ENCODE measurements around the gene TRIO. TPM values are rescaled to one million over a fixed set of nuclear protein-coding genes. Genes with fewer than 3 reads are reported as not detected.

TRIO gene
- polyA plus RNA-seq, 1 of the 3 experiments (the other 2 are of a cell fraction) = 229 TPM

GRCh38 chr5:14128079-14128478 lies 15.1 kb upstream of the TRIO start:
- Histone ChIP-seq H3F3A (replicated peaks; ENCODE audit: insufficient read depth) (no peaks in the 10 kb centered on the region), H3K4me2 (no peak overlapping the region), H3K9me2 (no peaks in the 10 kb centered on the region), H3K27ac (ENCODE audit: low read depth in 2 of 2, low read length in 1 of 2) (no peak overlapping the region), H3K4me3 (ENCODE audit: low read depth in 2 of 2, low read length in 1 of 2) (no peak overlapping the region), H2AFZ (ENCODE audit: low read depth) (no peak overlapping the region), H3K4me1 (ENCODE audit: control insufficient read depth in 1 of 2, insufficient read depth in 2 of 2, low read depth in 1 of 2, low read length in 1 of 2) (no peaks in the 10 kb centered on the region), H3K9ac (no peak overlapping the region), H3K9me3 (no peaks in the 10 kb centered on the region), H3K27me3 (ENCODE audit: insufficient read depth) (no peaks in the 10 kb centered on the region), H3K79me2 (ENCODE audit: insufficient read depth) (no peaks in the 10 kb centered on the region), H3K36me3 (replicated peaks in 1 of 2; ENCODE audit: control insufficient read depth in 1 of 2, insufficient read depth in 2 of 2, low read length in 1 of 2) (no peaks in the 10 kb centered on the region), H4K20me1 (ENCODE audit: insufficient read depth) (no peaks in the 10 kb centered on the region)
- DNase-seq = no peak
- ChIA-PET POLR2A (no interaction called here), CTCF (no interaction called here)
- TF ChIP-seq RXRA (IDR thresholded peaks at IDR 0.05; ENCODE audit: borderline replicate concordance, low read depth) = no peak
- no peak for TF ChIP-seq TCF12 (IDR thresholded peaks at IDR 0.05)

DNA sequence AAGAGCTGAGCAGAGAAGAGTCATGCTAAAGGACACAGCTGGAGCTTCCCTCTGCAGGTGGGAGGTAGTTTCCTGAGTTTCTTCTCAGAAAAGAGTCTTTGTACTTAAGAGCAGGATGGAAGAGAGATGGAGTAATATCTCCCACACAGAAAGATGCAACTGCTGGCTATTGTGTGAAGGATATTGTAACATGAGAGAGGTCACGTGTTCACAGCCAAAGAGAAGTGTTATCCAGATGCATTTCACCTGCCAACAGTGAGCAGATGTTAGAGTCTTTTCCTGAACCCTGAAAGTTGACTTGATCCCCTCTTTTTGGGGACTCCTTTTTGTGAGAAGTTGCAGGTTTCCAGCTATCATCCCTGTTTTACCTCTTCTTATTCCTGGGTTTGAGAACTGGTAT lies 14.0 kb upstream of the TRIO start:
- TF ChIP-seq TEAD4 (IDR thresholded peaks at IDR 0.05; ENCODE audit: borderline replicate concordance, insufficient read depth) (no peak), MEF2A (IDR thresholded peaks at IDR 0.05; ENCODE audit: borderline replicate concordance, low read depth) (no peak), GABPA (IDR thresholded peaks at IDR 0.05; ENCODE audit: low read depth) (no peak), RAD21 (IDR thresholded peaks at IDR 0.05; ENCODE audit: low read length) (no peak), IRF3 (IDR thresholded peaks at IDR 0.05; ENCODE audit: low read depth, low read length) (no peak), EZH2phosphoT487 (IDR thresholded peaks at IDR 0.05; ENCODE audit: borderline replicate concordance, low read depth) (no peak)
- WGBS (ENCODE audit: low lambda C conversion rate) = 64% methylated on average over 1 of the region's 1 CpG
- POLR2A ChIA-PET = no interaction called here

DNA sequence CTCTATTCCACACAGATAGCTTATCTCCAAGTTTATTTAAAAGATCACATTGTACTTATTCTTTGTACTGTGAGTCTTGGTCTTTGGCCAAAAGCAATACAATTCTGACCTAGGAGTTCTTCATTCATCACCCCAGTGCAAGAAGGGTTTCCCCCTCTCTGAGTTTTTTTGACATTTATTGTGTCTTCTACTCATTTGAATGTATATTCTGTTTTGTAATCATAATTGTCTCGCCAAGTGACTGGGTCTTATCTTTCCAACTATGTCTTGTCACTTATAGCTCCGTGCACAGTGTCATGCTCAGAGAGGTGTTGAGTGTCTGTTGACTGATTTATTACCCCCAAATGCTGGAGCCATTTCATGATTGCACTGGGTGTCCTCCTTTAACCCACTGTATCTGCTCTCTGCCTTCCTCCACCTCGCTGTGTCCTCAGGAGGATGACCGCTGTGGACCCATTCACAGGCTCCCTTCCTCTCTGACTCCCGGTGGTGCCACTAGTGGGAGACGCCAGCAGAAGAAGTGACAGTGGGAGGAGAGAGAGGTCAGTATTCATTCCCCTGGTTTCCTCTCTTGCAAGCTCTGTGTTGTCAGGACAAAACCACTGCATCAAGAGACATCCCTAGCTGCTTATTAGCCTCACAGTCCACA lies 11.2 kb upstream of the TRIO start:
- DNase-seq = no peak

More for the DNA sequence above, 14.0 kb upstream of the TRIO start:
- no peak overlapping the region for H3K9ac ChIP-seq
- no peaks in the 10 kb centered on the region for H3K27me3 ChIP-seq (ENCODE audit: insufficient read depth)
- H3K36me3 ChIP-seq (replicated peaks in 1 of 2; ENCODE audit: control insufficient read depth in 1 of 2, insufficient read depth in 2 of 2, low read length in 1 of 2) = no peaks in the 10 kb centered on the region
- no peak for DNase-seq
- H3K4me1 ChIP-seq (ENCODE audit: control insufficient read depth in 1 of 2, insufficient read depth in 2 of 2, low read depth in 1 of 2, low read length in 1 of 2) = no peaks in the 10 kb centered on the region
- H3K27ac ChIP-seq (ENCODE audit: low read depth in 2 of 2, low read length in 1 of 2) = no peak overlapping the region
- H3K4me2 ChIP-seq = no peak overlapping the region
- H4K20me1 ChIP-seq (ENCODE audit: insufficient read depth) = no peaks in the 10 kb centered on the region
- H3F3A ChIP-seq (replicated peaks; ENCODE audit: insufficient read depth) = no peaks in the 10 kb centered on the region
- no peaks in the 10 kb centered on the region for H3K79me2 ChIP-seq (ENCODE audit: insufficient read depth)
- CTCF ChIA-PET = interaction anchor here (1.0 to 1.4 kb wide), 3 partner anchors 10 to 141 kb away, joined by 3 to 4 read pairs (median 3); no protein-coding TSS in a partner anchor
- no peaks in the 10 kb centered on the region for H3K9me3 ChIP-seq
- H3K4me3 ChIP-seq (ENCODE audit: low read depth in 2 of 2, low read length in 1 of 2) = no peak overlapping the region
- no peaks in the 10 kb centered on the region for H3K9me2 ChIP-seq
- no peak overlapping the region for H2AFZ ChIP-seq (ENCODE audit: low read depth)

More for the DNA sequence above, 11.2 kb upstream of the TRIO start:
- Histone ChIP-seq H3K9ac (no peak overlapping the region), H3K4me2 (no peak overlapping the region), H2AFZ (ENCODE audit: low read depth) (no peak overlapping the region), H3F3A (replicated peaks; ENCODE audit: insufficient read depth) (no peaks in the 10 kb centered on the region), H3K4me1 (ENCODE audit: control insufficient read depth in 1 of 2, insufficient read depth in 2 of 2, low read depth in 1 of 2, low read length in 1 of 2) (no peaks in the 10 kb centered on the region), H3K27ac (ENCODE audit: low read depth in 2 of 2, low read length in 1 of 2) (no peak overlapping the region), H3K4me3 (ENCODE audit: low read depth in 2 of 2, low read length in 1 of 2) (no peak overlapping the region), H3K79me2 (ENCODE audit: insufficient read depth) (no peaks in the 10 kb centered on the region), H3K36me3 (replicated peaks in 1 of 2; ENCODE audit: control insufficient read depth in 1 of 2, insufficient read depth in 2 of 2, low read length in 1 of 2) (no peaks in the 10 kb centered on the region), H3K9me2 (no peaks in the 10 kb centered on the region), H3K27me3 (ENCODE audit: insufficient read depth) (no peaks in the 10 kb centered on the region), H3K9me3 (no peaks in the 10 kb centered on the region), H4K20me1 (ENCODE audit: insufficient read depth) (no peaks in the 10 kb centered on the region)
- 79% methylated on average over 6 of the region's 6 CpGs for WGBS (ENCODE audit: low lambda C conversion rate)
- TF ChIP-seq GABPA (IDR thresholded peaks at IDR 0.05; ENCODE audit: low read depth) (no peak), GATA2 (CRISPR knock-in tag; IDR thresholded peaks at IDR 0.05) (no peak)
- ChIA-PET POLR2A (no interaction called here), CTCF (interaction anchor here (0.9 to 1.7 kb wide), 3 partner anchors 9 to 23 kb away, joined by 3 to 6 read pairs (median 3); no protein-coding TSS in a partner anchor)
